RWPE2 (cell line): Measurements from ENCODE around the gene TMEM234.
A peak's percentile ranks its signal among the peaks of the same experiment; 100 is the strongest.

Experiments
- ATAC-seq: fragments of 200-7000 bp; cut with Tn5 transposase; 3 replicates; pipeline ENCODE4 v1.9.1; 2021; ENCODE audit warnings: low read depth
- DNase-seq: peaks from one replicate; pipeline ENCODE4 v3.0.0-alpha.2; 2020; ENCODE audit warnings: low spot score
- H3K27ac ChIP-seq: fragments of 450-650 bp; 2 replicates; pipeline ENCODE4 v1.5.1; 2017; ENCODE audit warnings: mild to moderate bottlenecking; ENCODE audit not compliant: poor library complexity, severe bottlenecking
- H3K27me3 ChIP-seq: fragments of 250-450 bp; sonication (Bioruptor Pico); 2 replicates; pipeline ENCODE4 v1.5.1; 2021; ENCODE audit warnings: mild to moderate bottlenecking, moderate library complexity; ENCODE audit not compliant: insufficient read depth, poor library complexity, severe bottlenecking
- H3K36me3 ChIP-seq: fragments of 250-450 bp; sonication (Bioruptor Pico); 2 replicates; pipeline ENCODE4 v1.5.1; 2020; ENCODE audit warnings: low read depth, mild to moderate bottlenecking, moderate library complexity
- H3K4me1 ChIP-seq: fragments of 250-450 bp; sonication (Bioruptor Pico); 2 replicates; pipeline ENCODE4 v1.5.1; 2021; ENCODE audit warnings: mild to moderate bottlenecking, moderate library complexity; ENCODE audit not compliant: insufficient read depth, poor library complexity, severe bottlenecking
- H3K4me3 ChIP-seq: fragments of 250-450 bp; sonication (Bioruptor Pico); 2 replicates; pipeline ENCODE4 v1.5.1; 2021; ENCODE audit warnings: mild to moderate bottlenecking, moderate library complexity; ENCODE audit not compliant: severe bottlenecking
- H3K9me3 ChIP-seq: fragments of 250-450 bp; sonication (Bioruptor Pico); 2 replicates; pipeline ENCODE4 v1.5.1; 2021; ENCODE audit warnings: mild to moderate bottlenecking, moderate library complexity; ENCODE audit not compliant: severe bottlenecking
- CTCF ChIP-seq: fragments of 450-650 bp; IDR thresholded peaks from one replicate; pipeline ENCODE4 v1.5.1; 2017; ENCODE audit warnings: mild to moderate bottlenecking, moderate library complexity; ENCODE audit not compliant: poor library complexity, severe bottlenecking

The TMEM234 gene

GRCh38 chr1:32219022-32219421 is 3.1 kb downstream of the TMEM234 start:
- TF ChIP-seq CTCF = no peak
- Histone ChIP-seq H3K27me3 (no peaks in the 10 kb centered on the region), H3K4me3 (no peak overlapping the region), H3K36me3 (peaks cover 54% of the 10 kb centered on the region), H3K4me1 (peaks cover 13% of the 10 kb centered on the region), H3K9me3 (no peaks in the 10 kb centered on the region), H3K27ac (no peak overlapping the region)
- no peak for ATAC-seq
- DNase-seq = no peak

DNA sequence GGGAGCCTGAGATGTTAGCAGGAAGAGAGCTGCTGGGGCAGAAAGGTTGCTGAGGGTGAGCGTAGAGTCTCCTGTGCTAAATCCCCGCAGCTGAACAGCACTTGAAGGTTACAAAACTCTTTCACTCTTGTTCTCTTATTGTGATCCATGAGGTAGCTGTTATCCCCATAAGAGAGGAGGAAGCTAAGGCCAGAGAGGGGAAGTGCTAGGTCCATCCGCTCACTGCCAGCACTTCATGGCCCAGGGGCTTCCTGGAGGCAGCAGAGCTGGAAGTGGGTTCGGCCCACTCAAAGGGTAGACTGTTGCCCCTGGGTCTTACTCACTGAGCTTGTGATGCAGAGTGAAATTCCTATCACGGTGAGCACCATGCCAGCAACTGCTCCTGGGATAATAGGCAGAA is 5.6 kb downstream of the TMEM234 start:
- peaks cover 52% of the 10 kb centered on the region for H3K36me3 ChIP-seq
- H3K4me1 ChIP-seq = peaks cover 10% of the 10 kb centered on the region
- no peak for ATAC-seq

GRCh38 chr1:32215629-32216480 is 6.3 kb downstream of the TMEM234 start:
- TF ChIP-seq CTCF = peak; percentile 81
- ATAC-seq (peak; percentile 78), DNase-seq (no peak)
- peaks cover 52% of the 10 kb centered on the region for H3K36me3 ChIP-seq
- peak overlapping the region; percentile 89 for H3K27ac ChIP-seq
- no peaks in the 10 kb centered on the region for H3K27me3 ChIP-seq
- no peaks in the 10 kb centered on the region for H3K9me3 ChIP-seq
- no peak overlapping the region for H3K4me3 ChIP-seq
- peaks cover 10% of the 10 kb centered on the region for H3K4me1 ChIP-seq

More for the DNA sequence above, 5.6 kb downstream of the TMEM234 start:
- Histone ChIP-seq H3K4me3 (no peak overlapping the region), H3K27me3 (no peaks in the 10 kb centered on the region), H3K27ac (peak overlapping the region; percentile 89), H3K9me3 (no peaks in the 10 kb centered on the region)
- TF ChIP-seq CTCF = no peak
- no peak for DNase-seq

DNA sequence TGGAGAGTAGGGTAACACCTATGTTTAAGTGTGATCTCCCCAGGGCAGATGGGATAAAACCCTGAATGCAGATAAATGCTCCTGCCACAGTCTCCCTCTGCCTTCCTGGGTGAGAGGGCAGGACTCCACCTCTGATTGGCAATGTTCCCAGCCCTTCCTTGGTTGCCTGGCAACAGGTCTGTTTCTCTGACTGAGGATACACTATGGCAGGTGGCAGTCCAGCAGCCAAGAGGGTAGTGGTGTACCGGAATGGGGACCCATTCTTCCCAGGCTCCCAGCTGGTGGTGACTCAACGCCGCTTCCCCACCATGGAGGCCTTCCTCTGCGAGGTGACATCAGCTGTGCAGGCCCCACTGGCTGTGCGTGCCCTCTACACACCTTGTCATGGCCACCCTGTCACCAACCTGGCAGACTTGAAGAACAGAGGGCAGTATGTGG is 13.2 kb downstream of the TMEM234 start, which contains the start of gene DCDC2B:
Gene DCDC2B, plus strand, starts transcription at position 199 of the 438 bp plus-strand sequence. Its CDS starts 5 bp downstream, at position 204.
- Histone ChIP-seq H3K4me3 (no peak within 1 kb of the TSS), H3K4me1 (no peaks in the 10 kb centered on the region), H3K36me3 (peaks cover 23% of the 10 kb centered on the region), H3K9me3 (no peaks in the 10 kb centered on the region), H3K27me3 (no peaks in the 10 kb centered on the region), H3K27ac (no peak within 1 kb of the TSS)
- ATAC-seq = peak; percentile 32; the same call in 2 of the 3 replicates
- no peak for DNase-seq
- TF ChIP-seq CTCF = no peak

DNA sequence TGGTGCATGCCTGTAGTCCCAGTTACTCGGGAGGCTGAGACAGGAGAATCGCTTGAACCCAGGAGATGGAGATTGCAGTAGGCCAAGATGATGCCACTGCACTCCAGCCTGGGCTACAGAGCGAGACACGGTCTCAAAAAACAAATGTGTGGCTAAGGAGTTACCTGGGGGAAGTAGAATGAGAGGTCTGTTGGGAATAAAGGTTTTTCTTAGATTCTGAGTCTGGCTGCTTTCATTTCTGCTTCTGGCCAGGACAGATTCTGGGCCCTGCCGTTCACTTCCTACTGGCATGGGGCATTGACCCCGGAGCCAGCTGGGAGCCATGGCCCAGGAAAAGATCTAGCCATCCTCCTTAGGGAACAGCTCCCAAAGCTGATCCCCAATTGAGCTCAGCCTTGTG is 13.7 kb downstream of the TMEM234 start:
- H3K9me3 ChIP-seq = no peaks in the 10 kb centered on the region
- H3K36me3 ChIP-seq = peaks cover 19% of the 10 kb centered on the region
- no peak for ATAC-seq
- DNase-seq = no peak
- H3K4me1 ChIP-seq = no peaks in the 10 kb centered on the region
- no peak overlapping the region for H3K4me3 ChIP-seq
- H3K27me3 ChIP-seq = no peaks in the 10 kb centered on the region
- TF ChIP-seq CTCF = no peak
- no peak overlapping the region for H3K27ac ChIP-seq
